Smooth muscle cell of trachea (primary cell): ENCODE data around the gene ELK1. TPM values are rescaled to one million over a fixed set of nuclear protein-coding genes. Genes with fewer than 3 reads are reported as not detected.

Experiments used
- total RNA-seq: library from RNA; depleted of rRNA; stranded (reverse); fragments of >200 nt; gene quantifications from 2 replicates; pipeline ENCODE4 v1.2.1, GENCODE V29; 2014

Gene ELK1, protein sequence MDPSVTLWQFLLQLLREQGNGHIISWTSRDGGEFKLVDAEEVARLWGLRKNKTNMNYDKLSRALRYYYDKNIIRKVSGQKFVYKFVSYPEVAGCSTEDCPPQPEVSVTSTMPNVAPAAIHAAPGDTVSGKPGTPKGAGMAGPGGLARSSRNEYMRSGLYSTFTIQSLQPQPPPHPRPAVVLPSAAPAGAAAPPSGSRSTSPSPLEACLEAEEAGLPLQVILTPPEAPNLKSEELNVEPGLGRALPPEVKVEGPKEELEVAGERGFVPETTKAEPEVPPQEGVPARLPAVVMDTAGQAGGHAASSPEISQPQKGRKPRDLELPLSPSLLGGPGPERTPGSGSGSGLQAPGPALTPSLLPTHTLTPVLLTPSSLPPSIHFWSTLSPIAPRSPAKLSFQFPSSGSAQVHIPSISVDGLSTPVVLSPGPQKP
- 17.5 and 26.5 TPM in 2 replicates for total RNA-seq

DNA sequence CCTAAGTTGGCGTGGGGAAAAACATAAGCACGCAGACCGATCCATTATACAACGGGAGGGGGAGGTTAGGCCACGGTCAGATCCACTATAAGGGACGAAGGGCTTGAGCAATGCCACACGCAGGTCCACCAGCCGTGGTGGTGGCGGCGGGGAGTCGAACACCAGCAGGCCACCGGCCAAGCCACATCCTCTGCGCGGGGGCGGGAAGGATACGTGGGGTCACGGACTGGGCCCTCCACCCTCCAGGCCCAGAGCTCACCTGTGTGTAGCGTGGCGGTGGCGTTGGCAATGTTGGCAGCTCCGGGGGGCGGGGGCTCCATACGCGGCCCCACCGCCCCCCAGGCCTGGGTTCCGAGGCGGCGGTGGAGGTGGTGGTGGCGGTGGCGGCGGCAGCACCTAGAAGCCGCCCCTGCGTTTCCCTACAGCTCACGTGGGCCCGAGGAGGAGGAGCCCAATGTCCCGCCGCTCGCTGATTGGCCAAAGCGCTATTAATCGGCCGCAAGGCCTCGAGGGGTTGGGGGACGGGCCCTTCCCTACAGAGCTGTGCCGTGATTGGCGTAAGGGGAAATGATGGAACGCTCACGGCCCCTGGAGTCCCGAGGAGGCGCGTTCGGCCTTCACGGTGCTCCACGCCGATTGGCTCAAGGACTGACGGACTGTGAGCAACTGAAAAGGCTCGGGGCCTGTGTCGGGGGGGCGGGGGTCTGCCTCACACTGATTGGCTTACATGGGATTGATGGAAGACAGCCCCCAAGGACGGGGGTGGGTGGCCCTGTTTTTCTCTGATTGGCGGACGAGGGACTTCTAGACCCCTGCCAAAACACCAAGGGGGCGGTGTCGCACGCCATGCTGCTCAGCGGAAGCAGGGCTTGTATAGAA lies at the start of gene ELK1:
Gene ELK1, minus strand, starts transcription at position 400 of the 879 bp plus-strand sequence. CDS start 9,122 bp downstream, outside the sequence.

GRCh38 chrX:47658684-47659420 lies 8.5 kb upstream of the ELK1 start, which contains the start of gene UXT:
Gene UXT, minus strand, starts transcription at chrX:47659180. Its CDS starts 253 bp downstream, at chrX:47658927.

DNA sequence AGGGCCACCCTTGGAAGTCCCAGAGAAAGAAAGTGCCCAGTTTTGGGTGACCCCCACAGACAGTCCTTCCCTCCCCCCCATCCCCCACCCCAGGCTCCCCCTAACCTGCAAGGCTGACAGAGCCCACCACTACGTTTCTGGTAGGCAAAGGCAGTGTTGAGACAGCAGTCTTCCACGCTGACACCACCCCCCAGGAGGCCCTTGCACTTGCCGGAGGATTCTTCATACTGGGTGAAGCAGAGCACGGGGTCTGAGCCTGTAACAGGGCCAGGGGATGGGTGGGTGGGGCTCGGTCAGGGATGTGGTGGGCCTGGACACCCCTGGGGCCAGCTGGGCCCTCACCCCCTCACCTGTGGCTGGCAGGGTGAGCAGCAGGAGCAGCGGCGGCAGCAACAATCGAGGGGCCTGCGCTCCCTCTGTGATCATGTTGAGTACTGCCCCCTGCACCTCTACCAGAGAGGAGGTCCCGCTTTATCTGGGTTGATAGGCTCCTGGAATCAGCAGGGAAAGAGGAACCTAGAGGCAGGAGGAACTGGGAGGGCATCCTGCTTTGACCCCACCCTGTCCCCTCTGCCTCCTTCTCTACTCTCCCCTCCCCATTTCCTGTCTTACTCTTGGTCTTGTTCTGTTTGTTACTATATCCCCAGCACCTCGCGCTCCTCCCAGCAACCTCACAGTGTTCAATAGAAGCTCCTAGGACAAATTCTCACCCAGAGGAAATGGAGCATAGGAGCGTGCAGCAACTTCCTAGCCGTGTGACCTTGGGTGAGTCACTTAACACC lies 20.8 kb downstream of the ELK1 start, which contains the start of gene CFP:
Gene CFP, minus strand, starts transcription at position 512 of the 782 bp plus-strand sequence. Its CDS starts 86 bp downstream, at position 426.

GRCh38 chrX:47619486-47620302 lies 30.7 kb downstream of the ELK1 start, which contains the start of gene SYN1:
Gene SYN1, minus strand, starts transcription at chrX:47619857. Its CDS starts 129 bp downstream, at chrX:47619728.

Other genes starting within 250 kb of the ELK1 start
- gene ZNF41, start 167.3 kb downstream of the ELK1 start, total RNA-seq, result 6.0 and 7.4 TPM in 2 replicates
- 14.4 and 20.0 TPM in 2 replicates for gene ARAF, start 89.4 kb downstream of the ELK1 start, total RNA-seq
- 661 and 1,701 TPM in 2 replicates for gene TIMP1, start 68.1 kb downstream of the ELK1 start, total RNA-seq
- gene SYN1, start 30.7 kb downstream of the ELK1 start, total RNA-seq, result 0.29 and 0.33 TPM in 2 replicates
- 0.15 and 0.33 TPM in 2 replicates for gene CFP, start 20.6 kb downstream of the ELK1 start, total RNA-seq
- gene UXT, start 8.6 kb upstream of the ELK1 start, total RNA-seq, result 69.3 and 105 TPM in 2 replicates
- gene ZNF81, start 186.3 kb upstream of the ELK1 start, total RNA-seq, result 5.5 and 5.8 TPM in 2 replicates